GM12878 (cell line): ENCODE results near the gene ZNF613. TPM values are rescaled to one million over a fixed set of nuclear protein-coding genes. Genes with fewer than 3 reads are reported as not detected.

Source experiments
- ATF3 ChIP-seq: IDR thresholded peaks from 2 replicates; pipeline ENCODE4 v1.6.1; 2011; ENCODE audit warnings: low read depth, mild to moderate bottlenecking, low read length, moderate library complexity, borderline replicate concordance; ENCODE audit errors: extremely low read depth
- BHLHE40 ChIP-seq, 2 experiments: fragments of 450-650 bp in 1 of 2; IDR thresholded peaks; 2 replicates each; pipeline ENCODE4 v1.6.1; 2011 to 2017; ENCODE audit warnings: low read depth in 2 of 2, borderline replicate concordance in 1 of 2, improper control_type of control experiment in 1 of 2, low read length in 1 of 2, mild to moderate bottlenecking in 1 of 2
- E4F1 ChIP-seq: fragments of 450-650 bp; IDR thresholded peaks from 2 replicates; pipeline ENCODE4 v1.6.1; 2018; ENCODE audit warnings: borderline replicate concordance, mild to moderate bottlenecking; ENCODE audit not compliant: partially characterized antibody
- FOS ChIP-seq: IDR thresholded peaks from 3 replicates; pipeline ENCODE4 v1.6.1; 2011; ENCODE audit warnings: borderline replicate concordance; ENCODE audit not compliant: insufficient read length; ENCODE audit errors: extremely low read depth
- HDGF ChIP-seq: fragments of 450-650 bp; IDR thresholded peaks from 2 replicates; pipeline ENCODE4 v1.6.1; 2016; ENCODE audit warnings: antibody characterized with exemption
- IKZF2 ChIP-seq, 2 experiments: fragments of 450-650 bp; IDR thresholded peaks; 2 replicates each; pipeline ENCODE4 v1.6.1; 2017; ENCODE audit warnings: mild to moderate bottlenecking in 2 of 2, moderate library complexity in 2 of 2
- LARP7 ChIP-seq: fragments of 450-650 bp; IDR thresholded peaks from 2 replicates; pipeline ENCODE4 v1.6.1; 2017; ENCODE audit warnings: mild to moderate bottlenecking
- MLLT1 ChIP-seq: fragments of 450-650 bp; IDR thresholded peaks from 2 replicates; pipeline ENCODE4 v1.6.1; 2016; ENCODE audit warnings: mild to moderate bottlenecking
- MTA3 ChIP-seq: IDR thresholded peaks from 2 replicates; pipeline ENCODE4 v1.6.1; 2012; ENCODE audit warnings: low read length, inconsistent platforms, borderline replicate concordance
- NFYA ChIP-seq: IDR thresholded peaks from 2 replicates; pipeline ENCODE4 v1.6.1; 2011; ENCODE audit warnings: low read depth, mild to moderate bottlenecking, low read length, improper control_type of control experiment, borderline replicate concordance
- SMAD1 ChIP-seq: fragments of 450-650 bp; IDR thresholded peaks from 2 replicates; pipeline ENCODE4 v1.6.1; 2018; ENCODE audit warnings: mild to moderate bottlenecking, low read depth; ENCODE audit not compliant: partially characterized antibody
- SPI1 ChIP-seq: IDR thresholded peaks from 2 replicates; pipeline ENCODE4 v1.6.1; 2011; ENCODE audit warnings: low read depth, mild to moderate bottlenecking, low read length, moderate library complexity, borderline replicate concordance; ENCODE audit not compliant: insufficient read depth
- SREBF2 ChIP-seq: IDR thresholded peaks from 2 replicates; pipeline ENCODE4 v1.6.1; 2012; ENCODE audit warnings: mild to moderate bottlenecking, low read length
- ZNF274 ChIP-seq: IDR thresholded peaks from one replicate; pipeline ENCODE4 v1.8.0; 2011; ENCODE audit not compliant: insufficient read length, insufficient read depth
- ZNF622 ChIP-seq: fragments of 450-650 bp; IDR thresholded peaks from 2 replicates; pipeline ENCODE4 v1.6.1; 2017; ENCODE audit warnings: mild to moderate bottlenecking, inconsistent platforms
- ZZZ3 ChIP-seq: IDR thresholded peaks from 2 replicates; pipeline ENCODE4 v1.6.1; 2011; ENCODE audit warnings: low read depth; ENCODE audit not compliant: control insufficient read depth, insufficient read length
- polyA plus RNA-seq, 11 experiments: library from polyadenylated mRNA; depleted of rRNA in 4 of 11; unstranded in 6 of 11; stranded (reverse) in 5 of 11; fragments of >200 nt; fragmentation: Nextera tagmentation in 4 of 11; fragmentation: Illumina TruSeq in 1 of 11; extraction: Ambion mirVana in 4 of 11; extraction: Trizol in 1 of 11; gene quantifications; 1 replicate in 1 of 11; 2 replicates in 10 of 11; pipeline versions ENCODE4 v1.2.1 to v1.2.3, GENCODE V29; 2011 to 2016; ENCODE audit warnings: inconsistent platforms in 2 of 11, missing spikeins in 2 of 11, low read depth in 1 of 11
- total RNA-seq, 4 experiments: library from RNA; depleted of rRNA in 3 of 4; stranded (reverse); fragments of >200 nt in 3 of 4; fragmentation: Illumina TruSeq in 1 of 4; extraction: Trizol in 1 of 4; gene quantifications; 2 replicates each; pipeline versions ENCODE4 v1.2.1 to v1.2.3, GENCODE V29; 2013 to 2021
- TF ChIP-seq, protein P1 (sequence below): fragments of 150-350 bp; IDR thresholded peaks from 2 replicates; pipeline ENCODE4 v1.6.1; 2014; ENCODE audit warnings: mild to moderate bottlenecking, low read depth, low read length
- TF ChIP-seq, protein P2 (sequence below): IDR thresholded peaks from 2 replicates; pipeline ENCODE4 v1.6.1; 2011; ENCODE audit warnings: mild to moderate bottlenecking, low read depth, low read length, moderate library complexity; ENCODE audit not compliant: insufficient replicate concordance
- TF ChIP-seq, protein P3 (sequence below): IDR thresholded peaks from 2 replicates; pipeline ENCODE4 v1.6.1; 2012; ENCODE audit warnings: low read length, inconsistent platforms

Gene ZNF613
- total and polyA plus RNA-seq, 10 of the 15 experiments (the other 5 are each of a cell fraction or from before 2014, with no cell fraction given) = 3.3 to 7.8 (median 5.0) TPM

- TF ChIP-seq MLLT1 (0 out of 2 replicates have a peak, but pooled peaks have one; percentile 12), BHLHE40 (IDR thresholded peaks at IDR 0.05; ENCODE audit: borderline replicate concordance in 1 of 2, low read depth in 2 of 2, low read length in 1 of 2) (peak in 1 of 2 experiments; percentile 52; a peak in 1 of 4 replicates), FOS (no peak), LARP7 (no peak), NFYA (no peak), ZZZ3 (no peak), HDGF (peak; percentile 28; the same call in 1 of the 2 replicates), MTA3 (no peak), IKZF2 (IDR thresholded peaks at IDR 0.05) (no peak), ZNF622 (no peak), ZNF274 (no peak), ATF3 (peak; percentile 45; the same call in 1 of the 2 replicates), SMAD1 (no peak), SREBF2 (no peak), E4F1 (peak; percentile 96), SPI1 (peak; percentile 85)
- TF ChIP-seq, protein P1, sequence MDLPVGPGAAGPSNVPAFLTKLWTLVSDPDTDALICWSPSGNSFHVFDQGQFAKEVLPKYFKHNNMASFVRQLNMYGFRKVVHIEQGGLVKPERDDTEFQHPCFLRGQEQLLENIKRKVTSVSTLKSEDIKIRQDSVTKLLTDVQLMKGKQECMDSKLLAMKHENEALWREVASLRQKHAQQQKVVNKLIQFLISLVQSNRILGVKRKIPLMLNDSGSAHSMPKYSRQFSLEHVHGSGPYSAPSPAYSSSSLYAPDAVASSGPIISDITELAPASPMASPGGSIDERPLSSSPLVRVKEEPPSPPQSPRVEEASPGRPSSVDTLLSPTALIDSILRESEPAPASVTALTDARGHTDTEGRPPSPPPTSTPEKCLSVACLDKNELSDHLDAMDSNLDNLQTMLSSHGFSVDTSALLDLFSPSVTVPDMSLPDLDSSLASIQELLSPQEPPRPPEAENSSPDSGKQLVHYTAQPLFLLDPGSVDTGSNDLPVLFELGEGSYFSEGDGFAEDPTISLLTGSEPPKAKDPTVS = no peak; the same call in 1 of the 2 replicates
- TF ChIP-seq, protein P2, sequence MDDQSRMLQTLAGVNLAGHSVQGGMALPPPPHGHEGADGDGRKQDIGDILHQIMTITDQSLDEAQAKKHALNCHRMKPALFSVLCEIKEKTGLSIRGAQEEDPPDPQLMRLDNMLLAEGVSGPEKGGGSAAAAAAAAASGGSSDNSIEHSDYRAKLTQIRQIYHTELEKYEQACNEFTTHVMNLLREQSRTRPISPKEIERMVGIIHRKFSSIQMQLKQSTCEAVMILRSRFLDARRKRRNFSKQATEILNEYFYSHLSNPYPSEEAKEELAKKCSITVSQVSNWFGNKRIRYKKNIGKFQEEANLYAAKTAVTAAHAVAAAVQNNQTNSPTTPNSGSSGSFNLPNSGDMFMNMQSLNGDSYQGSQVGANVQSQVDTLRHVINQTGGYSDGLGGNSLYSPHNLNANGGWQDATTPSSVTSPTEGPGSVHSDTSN = peak; percentile 29
- TF ChIP-seq, protein P3, sequence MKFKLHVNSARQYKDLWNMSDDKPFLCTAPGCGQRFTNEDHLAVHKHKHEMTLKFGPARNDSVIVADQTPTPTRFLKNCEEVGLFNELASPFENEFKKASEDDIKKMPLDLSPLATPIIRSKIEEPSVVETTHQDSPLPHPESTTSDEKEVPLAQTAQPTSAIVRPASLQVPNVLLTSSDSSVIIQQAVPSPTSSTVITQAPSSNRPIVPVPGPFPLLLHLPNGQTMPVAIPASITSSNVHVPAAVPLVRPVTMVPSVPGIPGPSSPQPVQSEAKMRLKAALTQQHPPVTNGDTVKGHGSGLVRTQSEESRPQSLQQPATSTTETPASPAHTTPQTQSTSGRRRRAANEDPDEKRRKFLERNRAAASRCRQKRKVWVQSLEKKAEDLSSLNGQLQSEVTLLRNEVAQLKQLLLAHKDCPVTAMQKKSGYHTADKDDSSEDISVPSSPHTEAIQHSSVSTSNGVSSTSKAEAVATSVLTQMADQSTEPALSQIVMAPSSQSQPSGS = no peak
Observed at GRCh38 chr19:51986309-51987291, 59.3 kb downstream of the ZNF613 start, which contains the start of gene ZNF350 (continued).
